Stimulated activated CD4-positive, alpha-beta T cell treated with anti-CD3 and anti-CD28 coated beads, TNF-alpha, amount 100 ng/mL, for 48 hours (primary cell): ENCODE measurements around the gene MYPN.
"Not testable (repeated sequence)": the region's sequence is repeated elsewhere in the genome, so short reads cannot be mapped to it uniquely, and the experiment has no call there.

Experiments used
- DNase-seq, 3 donors: peaks; one replicate each; pipeline ENCODE4 v3.0.0-alpha.2; 2020; ENCODE audit warnings: low read depth in 3 of 3

The MYPN gene

DNA sequence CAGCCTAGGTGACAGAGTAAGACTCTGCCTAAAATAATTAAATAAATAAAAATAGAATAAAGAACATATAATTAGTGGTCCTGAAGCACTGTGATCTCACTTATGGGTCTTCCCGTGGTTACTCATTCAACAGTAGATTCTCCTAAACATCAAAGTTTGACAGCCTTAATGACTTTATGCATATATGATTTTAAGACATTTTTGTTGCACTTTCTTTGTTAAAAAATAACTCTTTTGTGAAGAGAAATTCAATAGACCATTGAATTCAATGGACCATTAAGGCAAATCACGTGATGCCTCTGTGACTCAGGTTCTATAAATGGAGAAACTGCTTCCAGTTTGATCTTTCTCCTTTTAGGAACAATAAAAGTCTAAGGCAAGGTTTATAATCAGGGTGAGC is 63.0 kb downstream of the MYPN start:
- DNase-seq, result no peak

DNA sequence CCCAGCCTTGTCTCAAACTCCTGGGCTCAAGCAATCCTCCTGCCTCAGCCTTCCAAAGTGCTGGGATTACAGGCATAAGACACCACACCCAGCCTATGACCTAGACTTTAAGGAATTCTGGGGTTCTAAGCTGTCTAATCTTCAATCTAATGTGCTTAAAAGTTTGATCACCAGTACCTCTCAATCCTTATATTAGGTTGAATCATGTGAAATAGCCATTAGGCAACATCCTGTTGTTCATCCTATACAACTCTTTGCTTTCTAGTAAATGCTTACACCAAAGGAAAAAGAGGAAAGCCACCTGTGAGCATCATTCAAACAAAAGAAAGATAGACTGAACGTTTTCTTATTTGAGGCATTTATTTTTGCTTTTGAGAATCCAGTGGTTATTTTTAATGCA is 66.7 kb downstream of the MYPN start:
- no peak for DNase-seq

DNA sequence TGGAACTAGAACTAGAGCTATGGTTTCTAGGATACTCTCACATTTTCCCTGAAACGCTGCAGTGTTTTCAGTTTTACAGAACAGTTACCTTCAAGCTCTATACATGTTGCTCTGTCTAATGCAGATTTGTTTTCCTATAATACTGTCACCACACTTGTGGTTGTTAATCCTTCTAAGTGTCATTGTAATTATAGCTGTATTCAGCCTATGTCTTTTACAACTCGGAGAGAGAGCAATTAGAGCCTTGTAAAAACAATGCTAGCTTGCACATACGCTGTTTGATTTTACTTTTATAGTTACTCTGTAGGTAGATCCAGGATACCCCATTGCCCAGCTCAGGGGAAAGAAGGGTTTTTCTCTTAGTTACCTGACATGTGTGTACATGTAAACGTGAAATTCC is 67.5 kb downstream of the MYPN start:
- DNase-seq, result no peak

DNA sequence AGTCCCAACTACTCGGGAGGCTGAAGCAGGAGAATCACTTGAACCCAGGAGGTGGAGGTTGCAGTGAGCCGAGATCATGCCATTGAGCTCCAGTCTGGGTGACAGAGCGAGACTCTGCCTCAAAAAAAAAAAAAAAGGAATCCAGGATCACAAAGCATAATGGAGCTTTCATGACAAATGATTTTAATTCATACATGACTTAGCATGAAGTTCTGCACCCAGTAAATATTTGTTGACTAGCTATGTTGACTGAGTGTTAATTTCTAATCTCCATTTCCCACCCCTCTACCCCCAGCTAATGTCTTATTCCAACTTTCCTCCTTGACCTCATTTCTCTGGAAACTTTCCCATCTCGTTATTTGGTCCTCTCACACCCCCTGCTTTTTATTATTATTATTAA is 69.3 kb downstream of the MYPN start:
- no peak for DNase-seq

DNA sequence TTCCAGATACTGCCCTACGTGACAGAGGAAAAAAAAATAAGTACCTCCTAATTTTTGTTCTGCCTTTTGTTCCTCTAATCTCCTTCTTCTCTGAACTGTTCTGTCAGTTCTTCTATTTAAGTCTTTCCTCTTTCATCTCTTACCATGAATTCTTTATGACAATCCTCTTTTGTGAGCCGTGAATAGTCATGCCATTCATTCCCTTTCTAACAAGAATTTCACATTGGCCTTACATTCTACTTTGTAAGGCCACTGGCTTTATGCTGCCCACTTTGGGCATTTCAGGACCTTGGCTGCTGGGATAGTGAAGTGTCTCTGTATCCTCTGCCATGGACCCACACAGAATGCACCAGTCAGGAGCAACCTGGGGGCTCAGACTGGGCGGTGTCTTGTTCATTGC is 69.7 kb downstream of the MYPN start:
- no peak for DNase-seq

DNA sequence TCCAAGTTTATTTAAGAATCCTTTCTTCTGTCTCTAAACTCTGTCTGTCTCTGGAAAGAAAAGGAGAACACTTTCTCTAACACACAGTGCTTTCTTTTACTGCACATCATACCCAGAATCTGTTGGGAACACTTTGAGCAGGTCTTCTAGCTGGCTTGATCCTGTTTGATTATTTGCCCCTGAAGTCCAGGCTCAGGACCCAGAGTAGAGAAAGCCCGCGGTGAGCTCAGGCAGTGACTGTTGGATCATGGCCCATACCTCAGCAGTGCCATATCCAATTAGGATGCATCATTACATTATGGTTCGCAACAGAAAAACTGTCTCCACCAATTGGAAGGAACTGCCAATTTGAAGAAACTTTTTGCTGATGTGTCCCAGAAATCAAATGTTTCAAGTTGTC is 71.2 kb downstream of the MYPN start:
- DNase-seq, result no peak

DNA sequence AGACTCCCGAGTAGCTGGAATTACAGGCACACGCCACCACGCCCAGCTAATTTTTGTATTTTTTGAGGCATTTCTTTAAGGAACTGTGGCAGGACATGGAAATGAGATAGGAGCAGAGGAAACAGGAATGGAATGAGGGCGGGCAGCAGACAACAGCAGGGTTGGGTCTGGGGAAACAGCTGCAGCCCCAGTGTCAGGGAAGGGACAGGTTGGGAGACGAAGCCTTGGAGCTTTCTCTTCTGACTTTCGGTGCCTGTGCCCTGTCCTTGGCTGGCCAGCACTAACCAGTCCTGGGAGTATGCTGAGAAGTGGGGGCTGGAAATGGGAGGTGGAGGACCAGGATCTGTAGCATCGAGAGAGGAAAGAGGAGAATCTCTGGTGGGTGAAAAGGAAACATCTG is 75.3 kb downstream of the MYPN start:
- no peak for DNase-seq

DNA sequence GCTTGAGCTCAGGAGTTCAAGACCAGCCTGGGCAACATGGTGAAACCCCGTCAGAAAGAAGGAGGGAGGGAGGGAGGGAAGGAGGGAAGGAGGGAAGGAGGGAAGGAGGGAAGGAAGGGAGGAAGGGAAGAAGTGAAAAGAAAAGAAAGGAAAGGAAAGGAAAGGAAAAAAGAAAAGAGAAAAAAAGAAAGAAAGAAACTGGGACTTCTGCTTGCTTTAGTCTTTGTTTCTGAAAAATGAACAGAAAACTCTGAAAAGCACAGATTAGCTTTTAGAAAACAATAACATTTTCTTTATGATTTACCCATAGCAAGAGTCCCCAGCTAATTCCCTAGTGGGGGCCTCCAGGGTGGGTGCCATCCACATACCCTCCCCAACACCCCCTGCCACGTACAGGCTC is 75.8 kb downstream of the MYPN start:
- no peak for DNase-seq

DNA sequence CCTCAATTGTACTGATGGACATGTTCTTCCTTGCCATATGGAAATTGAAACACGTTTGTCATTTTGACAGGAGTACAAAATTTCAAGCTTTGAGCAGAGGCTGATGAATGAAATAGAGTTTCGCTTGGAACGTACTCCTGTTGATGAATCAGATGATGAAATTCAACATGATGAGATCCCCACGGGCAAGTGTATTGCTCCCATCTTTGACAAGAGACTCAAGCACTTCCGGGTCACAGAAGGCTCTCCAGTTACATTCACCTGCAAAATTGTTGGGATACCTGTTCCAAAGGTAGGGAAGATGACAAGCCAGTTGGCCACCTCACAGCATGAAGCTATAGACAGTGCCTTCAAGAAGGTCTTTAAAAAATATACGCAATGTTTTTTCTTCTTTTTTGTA is 79.5 kb downstream of the MYPN start:
- no peak for DNase-seq

DNA sequence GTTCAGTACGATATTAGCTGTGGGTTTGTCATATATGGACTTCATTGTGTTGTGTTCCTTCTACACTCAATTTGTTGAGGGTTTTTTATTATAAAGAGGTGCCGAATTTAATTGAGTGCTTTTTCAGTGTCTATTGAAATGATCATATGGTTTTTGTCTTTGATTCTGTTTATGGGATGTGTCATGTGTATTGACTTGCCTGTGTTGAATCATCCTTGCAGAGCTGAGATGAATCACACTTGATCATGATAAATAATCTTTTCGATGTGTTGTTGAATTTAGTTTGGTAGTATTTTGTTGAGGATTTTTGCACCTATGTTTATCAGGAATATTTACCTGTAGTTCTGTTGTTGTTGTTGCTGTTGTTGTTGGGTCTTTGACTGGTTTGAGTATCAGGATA is 82.8 kb downstream of the MYPN start:
- DNase-seq, result no peak

DNA sequence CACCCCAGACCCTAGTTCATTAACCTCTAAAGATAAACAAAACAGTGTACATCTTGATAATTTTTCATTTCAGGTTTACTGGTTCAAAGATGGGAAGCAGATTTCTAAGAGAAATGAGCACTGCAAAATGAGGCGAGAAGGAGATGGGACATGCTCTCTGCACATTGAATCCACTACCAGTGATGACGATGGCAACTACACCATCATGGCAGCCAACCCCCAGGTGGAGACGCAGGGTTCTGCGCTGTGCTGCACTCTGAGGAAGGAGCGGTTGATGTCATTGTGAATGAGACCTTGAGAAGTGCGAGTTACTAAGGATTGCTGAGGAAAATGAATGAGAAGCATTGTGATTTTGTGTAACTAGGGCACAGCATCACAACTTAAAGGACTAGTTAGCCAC is 85.0 kb downstream of the MYPN start:
- DNase-seq, result no peak

DNA sequence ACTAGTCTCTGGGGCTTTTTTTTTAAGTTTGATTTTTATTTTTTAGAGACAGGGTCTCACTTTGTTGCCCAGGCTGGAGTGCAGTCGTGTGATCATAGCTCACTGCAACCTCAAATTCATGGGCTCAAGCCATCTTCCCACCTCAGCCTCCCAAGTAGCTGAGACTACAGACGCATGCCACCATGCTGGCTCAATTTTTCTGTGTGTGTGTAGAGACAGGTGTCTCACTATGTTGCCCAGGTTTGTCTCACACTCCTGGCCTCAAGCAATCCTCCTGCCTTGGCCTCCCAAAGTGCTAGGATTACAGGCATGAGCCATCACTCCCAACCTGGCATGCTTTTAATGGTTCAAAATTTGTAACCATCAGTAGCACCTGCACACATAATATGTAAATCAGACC is 86.5 kb downstream of the MYPN start:
- DNase-seq, result not testable (repeated sequence)

DNA sequence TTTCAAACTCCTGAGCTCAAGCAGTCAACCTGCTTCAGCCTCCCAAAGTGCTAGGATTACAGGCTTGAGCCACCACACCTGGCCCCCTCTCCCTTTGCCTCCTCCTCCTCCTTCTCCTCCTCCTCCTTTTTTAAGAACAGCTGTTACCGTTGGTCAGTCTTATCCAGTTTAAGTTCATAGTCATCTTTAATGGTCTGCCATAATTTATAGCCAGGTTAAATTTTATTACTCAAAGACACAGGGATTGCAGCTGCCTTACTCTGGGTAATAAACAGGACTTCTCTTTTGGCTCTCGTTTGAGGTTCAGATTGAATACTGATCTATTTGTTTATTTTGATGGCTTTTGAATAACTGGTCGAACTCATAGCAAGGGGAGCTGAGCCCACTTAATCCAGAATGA is 87.4 kb downstream of the MYPN start:
- DNase-seq, result no peak

DNA sequence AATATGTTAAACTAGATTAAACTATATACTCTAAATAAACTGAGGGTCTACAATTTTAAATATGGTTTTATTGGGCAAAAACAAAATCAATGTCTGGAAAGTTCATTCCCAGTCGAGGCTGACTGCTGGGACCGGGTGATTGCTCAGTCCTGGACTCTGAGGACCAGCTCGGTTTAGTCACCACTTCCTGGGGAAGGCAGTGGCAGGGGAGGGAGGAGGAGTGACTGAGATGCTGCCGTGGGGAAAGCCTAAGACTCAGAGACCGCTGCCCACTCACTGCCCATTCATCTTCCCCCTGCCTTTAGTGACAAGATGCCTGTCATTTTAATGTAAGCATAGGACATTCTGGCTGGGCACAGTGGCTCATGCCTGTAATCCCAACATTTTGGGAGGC is 93.7 kb downstream of the MYPN start:
- DNase-seq, result no peak

DNA sequence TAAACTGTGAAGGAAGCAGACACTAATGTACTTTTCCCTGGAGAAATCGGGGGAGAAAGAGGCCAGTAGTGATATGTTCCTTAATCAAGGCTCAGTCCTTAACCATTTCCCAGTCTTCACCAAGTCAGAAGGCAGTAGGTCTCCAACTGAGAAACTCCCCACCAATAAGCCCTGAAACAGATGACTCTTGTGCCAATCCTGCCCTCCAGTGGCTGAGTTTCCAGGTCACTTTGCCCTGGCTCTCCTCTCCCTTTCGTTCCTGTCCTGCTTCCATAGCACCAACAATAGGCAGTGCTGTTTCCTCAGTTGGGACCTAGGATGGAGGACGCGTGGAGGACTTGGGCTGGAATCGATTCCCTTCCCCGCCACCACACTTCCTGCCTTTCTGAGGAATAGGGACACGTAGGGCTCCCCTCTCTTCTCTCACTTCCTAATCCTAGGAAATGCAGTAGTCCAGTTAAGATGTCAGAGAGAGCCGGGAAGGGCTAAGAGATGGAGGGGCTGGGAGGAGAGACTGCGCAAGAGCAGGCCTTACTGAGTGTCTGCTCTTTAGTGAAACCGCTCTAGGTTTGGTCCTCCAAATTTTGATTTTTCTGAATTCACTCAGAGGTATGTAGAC is 99.2 kb downstream of the MYPN start:
- DNase-seq, result no peak

DNA sequence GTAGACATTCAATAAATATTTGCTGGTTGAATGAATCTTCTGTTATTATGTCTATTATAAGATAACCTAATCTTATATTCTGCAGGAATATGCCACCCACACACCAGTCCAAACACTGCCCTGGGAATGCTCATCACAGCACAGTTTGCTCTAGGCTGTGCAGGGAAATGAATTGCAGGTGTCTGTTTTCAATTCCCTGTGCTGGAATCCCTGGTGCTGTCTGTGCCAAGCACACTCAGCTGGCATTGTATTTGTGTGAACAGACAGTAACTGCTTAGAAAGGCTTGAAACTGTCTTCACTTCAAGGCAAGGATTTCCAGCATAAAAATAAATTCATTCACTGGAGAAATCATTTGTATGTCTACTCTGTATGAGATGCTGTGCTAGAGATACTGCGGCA is 102.4 kb downstream of the MYPN start:
- no peak for DNase-seq

DNA sequence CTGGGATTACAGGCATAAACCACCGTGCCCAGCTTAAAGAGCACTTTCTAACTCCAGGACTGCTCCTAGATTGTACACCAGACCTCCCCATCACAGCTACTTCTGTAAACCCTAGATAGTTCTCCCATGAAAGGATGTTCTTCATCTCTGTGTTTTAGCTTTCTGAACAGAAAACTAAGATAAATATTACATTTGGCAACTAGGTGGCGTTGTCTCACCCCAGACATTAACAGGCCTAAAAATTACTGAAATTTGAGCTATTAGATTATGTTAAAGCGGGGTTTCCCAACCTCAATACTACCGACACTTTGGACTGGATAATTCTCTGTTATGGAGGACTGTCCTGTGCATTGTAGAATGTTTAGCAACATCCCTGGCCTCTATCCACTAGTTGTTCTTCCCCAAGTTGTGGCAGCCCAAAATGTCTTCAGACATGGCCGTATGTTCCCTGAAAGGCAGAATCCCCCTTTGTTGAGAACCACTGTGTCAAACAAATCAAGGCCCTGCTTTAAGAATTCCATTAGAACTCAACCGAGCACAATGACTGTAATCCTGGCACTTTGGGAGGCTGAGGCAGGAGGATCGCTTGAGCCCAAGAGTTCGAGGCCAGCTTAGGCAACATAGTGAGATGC is 103.5 kb downstream of the MYPN start:
- no peak for DNase-seq

DNA sequence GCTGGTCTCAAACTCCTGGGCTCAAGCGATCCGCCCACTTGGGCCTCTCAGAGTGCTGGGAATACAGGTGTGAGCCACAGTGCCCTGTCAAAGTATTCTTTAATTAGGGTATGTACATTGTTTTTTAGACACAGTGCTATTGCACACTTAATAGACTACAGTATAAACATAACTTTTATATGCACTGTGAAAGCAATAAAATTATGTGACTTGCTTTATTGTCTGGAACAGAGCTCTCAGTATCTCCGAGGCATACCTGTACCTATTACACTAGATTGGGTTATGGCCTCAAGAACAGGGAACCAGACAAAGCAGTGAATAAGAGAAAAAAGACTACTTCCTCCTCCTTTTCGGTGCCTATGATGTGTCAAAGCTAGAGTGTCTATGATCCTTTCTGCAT is 109.5 kb downstream of the MYPN start:
- DNase-seq, result no peak

DNA sequence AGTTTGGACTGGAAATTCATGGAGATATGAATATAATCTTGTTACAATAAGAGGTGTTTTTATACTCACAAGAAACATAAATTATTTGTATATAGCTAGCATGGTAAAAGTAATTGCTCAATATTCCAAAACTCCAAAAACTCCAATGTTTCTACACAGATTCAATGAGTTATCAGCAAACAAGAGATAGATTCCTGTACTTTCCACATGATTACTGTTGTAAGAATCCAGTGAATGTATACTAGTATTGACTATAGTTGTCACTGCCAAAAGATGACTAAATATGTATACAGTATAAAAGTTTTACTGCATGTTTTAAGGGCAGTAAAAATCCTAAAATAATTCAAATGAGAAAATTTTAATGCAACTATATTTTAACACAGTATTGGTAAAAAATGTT is 111.9 kb downstream of the MYPN start:
- DNase-seq, result no peak

DNA sequence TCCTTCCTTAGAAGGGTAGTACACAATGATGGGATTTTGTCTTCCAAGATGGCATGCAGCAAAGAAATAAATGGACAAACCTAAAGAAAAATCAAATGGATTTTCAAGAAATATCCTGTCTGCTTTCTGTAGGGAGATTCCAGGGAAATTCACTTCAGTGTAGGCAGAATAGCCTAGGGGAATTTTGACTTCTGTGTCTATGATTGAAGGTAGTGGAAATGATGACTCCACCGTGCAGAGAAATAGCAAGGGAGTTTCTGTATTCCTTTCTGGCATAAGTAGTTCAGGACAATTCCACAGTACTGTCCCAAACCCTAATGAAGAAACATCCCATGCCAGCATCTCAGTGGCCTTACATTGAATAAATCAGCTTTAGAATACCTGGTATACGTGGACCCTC is 113.1 kb downstream of the MYPN start:
- DNase-seq, result no peak

DNA sequence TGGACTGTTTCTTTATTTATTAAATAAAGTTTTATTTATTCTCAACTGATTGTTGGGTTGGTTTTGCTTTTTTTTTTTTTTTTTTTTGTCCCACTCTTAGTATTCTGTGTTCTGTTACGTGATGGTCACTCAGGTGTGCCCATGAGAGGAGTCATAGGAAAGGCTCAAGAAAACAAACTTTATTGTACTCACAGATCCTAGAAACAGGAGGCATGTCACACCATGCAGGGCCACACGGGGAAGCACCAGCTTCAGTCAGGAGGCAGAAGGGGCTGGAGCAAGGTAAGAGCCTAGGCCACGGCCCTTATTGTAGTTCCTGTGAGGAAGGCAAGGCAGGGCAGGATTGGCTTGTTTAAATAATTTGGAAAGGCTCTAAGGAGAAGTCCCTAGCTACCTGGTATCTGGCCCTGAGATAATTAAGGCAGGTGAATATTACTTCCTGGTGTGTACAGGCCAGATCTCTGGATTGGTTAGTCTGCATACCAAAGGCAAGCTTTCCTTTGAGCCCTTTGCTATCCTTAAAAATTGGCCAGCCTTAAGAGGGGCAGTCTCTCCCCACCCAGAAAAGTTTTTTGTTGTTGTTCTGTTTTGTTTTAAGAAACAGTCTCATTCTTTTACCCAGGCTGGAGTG is 114.4 kb downstream of the MYPN start:
- DNase-seq, result no peak

DNA sequence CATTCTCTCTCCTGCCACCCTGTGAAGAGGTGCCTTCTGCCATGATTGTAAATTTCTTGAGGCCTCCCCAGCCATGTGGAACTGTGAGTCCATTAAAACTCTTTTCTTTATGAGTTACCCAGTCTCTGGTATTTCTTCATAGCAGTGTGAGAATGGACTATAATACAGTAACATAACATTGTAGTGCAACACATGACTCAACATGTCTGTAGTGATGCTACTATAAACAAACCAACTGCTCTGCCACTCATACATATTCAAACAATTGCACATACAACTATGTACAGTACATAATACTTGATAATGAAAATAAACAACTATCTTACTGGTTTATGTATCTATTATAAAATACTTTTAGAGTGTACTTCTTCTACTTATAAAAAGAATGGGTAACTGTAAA is 115.5 kb downstream of the MYPN start:
- no peak for DNase-seq

DNA sequence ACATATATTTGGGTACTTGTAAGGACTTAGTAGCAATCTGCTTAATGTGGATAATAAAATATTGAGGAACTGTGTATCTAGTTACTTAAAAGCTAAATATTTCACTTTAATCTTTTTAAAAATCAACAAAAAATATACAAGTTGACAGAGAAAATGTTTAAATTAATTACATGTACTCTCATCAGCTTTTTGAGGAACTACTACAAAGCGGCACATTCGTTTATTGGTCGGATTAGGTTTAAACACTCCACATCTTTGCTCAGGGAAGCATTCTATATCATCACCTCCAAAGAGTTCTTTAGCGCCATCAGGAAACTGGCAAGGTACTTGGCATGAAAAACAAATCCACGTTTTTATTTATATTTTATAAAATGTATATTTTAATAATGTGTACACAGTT is 121.0 kb downstream of the MYPN start:
- DNase-seq, result no peak
